ENCODE data around the gene RAB23.

RAB23 gene

DNA sequence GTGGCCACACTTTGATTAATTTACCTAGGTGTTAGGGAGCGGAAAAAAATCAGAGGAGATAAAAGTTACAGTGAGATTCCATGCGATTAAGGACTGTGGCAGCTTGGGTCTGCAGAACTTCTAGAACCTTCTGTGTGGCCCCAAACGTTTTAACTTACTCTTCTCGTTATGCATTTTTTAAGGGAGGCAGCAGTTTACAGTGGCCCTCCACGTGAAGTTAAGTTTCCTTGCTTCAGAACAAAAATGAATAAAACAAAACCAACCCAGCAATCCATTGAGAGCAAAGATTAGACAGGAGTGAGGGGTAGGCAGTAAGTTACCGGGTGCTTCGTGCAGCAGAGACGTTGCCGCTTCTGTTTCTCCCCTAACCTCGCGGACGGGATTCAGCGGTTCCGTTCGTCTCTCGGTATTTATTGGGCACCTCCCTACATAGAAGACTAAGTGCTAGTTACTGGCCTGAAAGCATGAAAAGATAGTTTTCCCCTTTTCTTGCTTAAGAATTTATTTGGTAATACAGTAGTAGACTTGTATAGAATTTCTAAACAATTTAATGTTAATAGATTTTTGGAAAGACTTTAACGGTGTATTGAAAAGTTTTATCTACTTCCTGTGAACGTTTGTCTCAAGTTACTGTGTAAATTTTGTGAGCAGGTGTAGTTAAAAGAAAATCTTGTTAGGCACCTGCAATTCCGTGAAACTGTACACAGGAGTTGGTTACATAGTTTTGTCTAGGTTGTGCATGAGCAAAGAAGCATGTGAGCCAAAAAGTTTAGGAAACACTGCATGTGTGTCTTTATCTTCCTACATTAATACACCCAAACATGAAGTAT, 48.8 kb downstream of the RAB23 start:
- no peaks in the 10 kb centered on the region for H3K27me3 ChIP-seq (ENCODE audit: insufficient read depth, low read length)
- H2AFZ ChIP-seq (ENCODE audit: low read length), result no peak overlapping the region
- no peaks in the 10 kb centered on the region for H3K9me2 ChIP-seq (ENCODE audit: low read depth, low read length)
- H3F3A ChIP-seq (ENCODE audit: insufficient read depth, low read length), result peaks cover 5% of the 10 kb centered on the region; the same call in 1 of the 2 replicates
- TF ChIP-seq, protein P1, sequence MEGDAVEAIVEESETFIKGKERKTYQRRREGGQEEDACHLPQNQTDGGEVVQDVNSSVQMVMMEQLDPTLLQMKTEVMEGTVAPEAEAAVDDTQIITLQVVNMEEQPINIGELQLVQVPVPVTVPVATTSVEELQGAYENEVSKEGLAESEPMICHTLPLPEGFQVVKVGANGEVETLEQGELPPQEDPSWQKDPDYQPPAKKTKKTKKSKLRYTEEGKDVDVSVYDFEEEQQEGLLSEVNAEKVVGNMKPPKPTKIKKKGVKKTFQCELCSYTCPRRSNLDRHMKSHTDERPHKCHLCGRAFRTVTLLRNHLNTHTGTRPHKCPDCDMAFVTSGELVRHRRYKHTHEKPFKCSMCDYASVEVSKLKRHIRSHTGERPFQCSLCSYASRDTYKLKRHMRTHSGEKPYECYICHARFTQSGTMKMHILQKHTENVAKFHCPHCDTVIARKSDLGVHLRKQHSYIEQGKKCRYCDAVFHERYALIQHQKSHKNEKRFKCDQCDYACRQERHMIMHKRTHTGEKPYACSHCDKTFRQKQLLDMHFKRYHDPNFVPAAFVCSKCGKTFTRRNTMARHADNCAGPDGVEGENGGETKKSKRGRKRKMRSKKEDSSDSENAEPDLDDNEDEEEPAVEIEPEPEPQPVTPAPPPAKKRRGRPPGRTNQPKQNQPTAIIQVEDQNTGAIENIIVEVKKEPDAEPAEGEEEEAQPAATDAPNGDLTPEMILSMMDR (IDR thresholded peaks at IDR 0.05; ENCODE audit: low read length), result no peak
- TF ChIP-seq EZH2 (IDR thresholded peaks at IDR 0.05; ENCODE audit: borderline replicate concordance, low read length), result no peak
- H4K20me1 ChIP-seq (ENCODE audit: insufficient read depth, low read length), result no peaks in the 10 kb centered on the region
- H3K79me2 ChIP-seq (ENCODE audit: insufficient read depth, low read length), result peaks cover 57% of the 10 kb centered on the region
- peak overlapping the region; percentile 99 for H3K4me2 ChIP-seq (ENCODE audit: low read length)
- peak overlapping the region; percentile 92 for H3K9ac ChIP-seq (ENCODE audit: low read length)
- H3K4me3 ChIP-seq (ENCODE audit: low read depth, low read length, poor library complexity, severe bottlenecking), result peak overlapping the region; percentile 88
- H3K9me3 ChIP-seq (ENCODE audit: low read length), result no peaks in the 10 kb centered on the region
- peaks cover 35% of the 10 kb centered on the region for H3K4me1 ChIP-seq (ENCODE audit: insufficient read depth, low read length, severe bottlenecking)
- H3K27ac ChIP-seq (ENCODE audit: low read depth, low read length, poor library complexity, severe bottlenecking), result peak overlapping the region; percentile 69
- peaks cover 9% of the 10 kb centered on the region; the same call in 1 of the 2 replicates for H3K36me3 ChIP-seq (ENCODE audit: insufficient read depth, low read length)

DNA sequence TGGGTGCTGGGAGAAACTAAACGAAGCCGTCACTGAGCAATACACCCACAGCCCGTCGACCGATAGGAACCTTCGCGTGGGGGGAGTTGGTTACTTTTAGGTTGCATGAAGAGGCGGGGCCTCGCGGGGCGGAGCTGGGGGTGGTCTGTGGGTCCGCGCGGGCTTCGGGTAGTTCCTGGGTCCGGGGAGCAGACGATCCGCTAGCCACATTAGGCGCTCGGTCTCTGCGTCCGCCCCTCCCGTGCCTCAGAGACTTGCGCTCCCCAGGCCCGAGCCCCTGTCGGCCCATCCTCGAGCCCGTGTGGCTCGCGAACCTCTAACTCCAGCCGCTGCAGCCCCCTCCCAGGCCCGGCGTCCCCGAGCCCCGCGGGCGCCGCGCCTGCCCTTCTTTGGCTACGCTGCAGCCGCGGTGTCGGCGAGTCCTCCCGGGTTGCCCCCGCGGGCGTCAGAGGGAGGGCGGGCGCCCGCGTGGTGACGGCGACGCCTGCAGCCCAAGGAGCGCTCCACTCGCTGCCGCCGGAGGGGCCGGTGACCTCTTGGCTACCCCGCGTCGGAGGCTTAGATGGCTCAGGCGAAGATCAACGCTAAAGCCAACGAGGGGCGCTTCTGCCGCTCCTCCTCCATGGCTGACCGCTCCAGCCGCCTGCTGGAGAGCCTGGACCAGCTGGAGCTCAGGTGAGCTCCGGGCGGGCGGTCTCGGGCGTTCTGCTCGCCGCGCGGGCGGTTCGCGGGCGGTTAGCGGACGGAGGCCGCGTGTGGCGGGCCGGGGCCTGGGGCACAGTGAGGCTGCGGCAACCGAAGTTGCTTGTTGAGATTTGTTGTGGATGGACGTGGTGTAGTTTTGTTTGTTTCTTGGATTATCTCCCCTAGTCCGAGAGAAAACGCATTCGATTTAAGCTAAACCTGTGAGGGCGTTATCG, 49.7 kb downstream of the RAB23 start, which contains the start of gene BAG2:
TSS of gene BAG2 (plus strand) at position 191 of the 920 bp plus-strand sequence. CDS start at position 563, 372 bp downstream.
- Histone ChIP-seq H3K27me3 (ENCODE audit: insufficient read depth, low read length) (no peaks in the 10 kb centered on the region), H3K79me2 (ENCODE audit: insufficient read depth, low read length) (peaks cover 48% of the 10 kb centered on the region), H2AFZ (ENCODE audit: low read length) (no peak within 1 kb of the TSS), H3K9me2 (ENCODE audit: low read depth, low read length) (no peaks in the 10 kb centered on the region), H3K27ac (ENCODE audit: low read depth, low read length, poor library complexity, severe bottlenecking) (peak within 1 kb of the TSS; percentile 69), H3K4me1 (ENCODE audit: insufficient read depth, low read length, severe bottlenecking) (peaks cover 35% of the 10 kb centered on the region), H3K4me3 (ENCODE audit: low read depth, low read length, poor library complexity, severe bottlenecking) (peak within 1 kb of the TSS; percentile 88), H3K9me3 (ENCODE audit: low read length) (no peaks in the 10 kb centered on the region), H4K20me1 (ENCODE audit: insufficient read depth, low read length) (no peaks in the 10 kb centered on the region), H3K9ac (ENCODE audit: low read length) (peak within 1 kb of the TSS; percentile 92), H3K36me3 (ENCODE audit: insufficient read depth, low read length) (peaks cover 3% of the 10 kb centered on the region; the same call in 1 of the 2 replicates), H3K4me2 (ENCODE audit: low read length) (peak within 1 kb of the TSS; percentile 99), H3F3A (ENCODE audit: insufficient read depth, low read length) (peaks cover 5% of the 10 kb centered on the region; the same call in 1 of the 2 replicates)
- no peak for TF ChIP-seq EZH2 (IDR thresholded peaks at IDR 0.05; ENCODE audit: borderline replicate concordance, low read length)
- TF ChIP-seq, protein P1 (IDR thresholded peaks at IDR 0.05; ENCODE audit: low read length), result 0 out of 2 replicates have a peak, but pooled peaks have one; percentile 4

DNA sequence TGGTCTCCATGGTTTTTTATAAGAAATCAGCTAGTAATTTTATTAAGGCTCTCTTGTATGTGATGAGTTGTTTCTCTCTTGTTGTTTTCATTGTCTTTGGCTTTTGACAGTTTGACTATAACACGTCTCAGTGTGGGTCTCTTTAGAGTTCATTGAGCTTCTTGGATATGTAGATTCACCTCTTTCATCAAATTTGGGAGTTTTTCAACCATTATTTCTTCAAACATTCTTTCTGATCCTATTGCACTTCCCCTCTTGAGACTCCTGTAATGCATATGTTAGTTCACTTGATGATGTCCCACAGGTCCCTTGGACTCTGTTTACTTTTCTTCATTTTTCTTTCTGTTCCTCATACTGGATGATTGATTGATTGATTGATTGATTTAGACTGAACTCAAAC, 57.0 kb downstream of the RAB23 start:
- peaks cover 5% of the 10 kb centered on the region; the same call in 1 of the 2 replicates for H3F3A ChIP-seq (ENCODE audit: insufficient read depth, low read length)
- no peaks in the 10 kb centered on the region for H3K9me3 ChIP-seq (ENCODE audit: low read length)
- H3K4me2 ChIP-seq (ENCODE audit: low read length), result no peak overlapping the region
- TF ChIP-seq, protein P1 (IDR thresholded peaks at IDR 0.05; ENCODE audit: low read length), result no peak
- no peak for TF ChIP-seq EZH2 (IDR thresholded peaks at IDR 0.05; ENCODE audit: borderline replicate concordance, low read length)
- peaks cover 47% of the 10 kb centered on the region for H3K36me3 ChIP-seq (ENCODE audit: insufficient read depth, low read length)
- no peaks in the 10 kb centered on the region for H3K79me2 ChIP-seq (ENCODE audit: insufficient read depth, low read length)
- no peak overlapping the region for H3K4me3 ChIP-seq (ENCODE audit: low read depth, low read length, poor library complexity, severe bottlenecking)
- H3K27ac ChIP-seq (ENCODE audit: low read depth, low read length, poor library complexity, severe bottlenecking), result no peak overlapping the region
- H3K9ac ChIP-seq (ENCODE audit: low read length), result no peak overlapping the region
- no peaks in the 10 kb centered on the region for H3K4me1 ChIP-seq (ENCODE audit: insufficient read depth, low read length, severe bottlenecking)
- no peaks in the 10 kb centered on the region for H3K9me2 ChIP-seq (ENCODE audit: low read depth, low read length)
- H3K27me3 ChIP-seq (ENCODE audit: insufficient read depth, low read length), result no peaks in the 10 kb centered on the region
- no peak overlapping the region for H2AFZ ChIP-seq (ENCODE audit: low read length)
- no peaks in the 10 kb centered on the region for H4K20me1 ChIP-seq (ENCODE audit: insufficient read depth, low read length)

Data from OCI-LY1 (cell line).